KG1 (cell line): Measurements from ENCODE around the gene VSIG4.
"Not testable (repeated sequence)": the region's sequence is repeated elsewhere in the genome, so short reads cannot be mapped to it uniquely, and the experiment has no call there.

Source experiments
- DNase-seq: peaks from one replicate; lab custom pipeline; 2025; lab: John Stamatoyannopoulos, UW

VSIG4 gene, protein sequence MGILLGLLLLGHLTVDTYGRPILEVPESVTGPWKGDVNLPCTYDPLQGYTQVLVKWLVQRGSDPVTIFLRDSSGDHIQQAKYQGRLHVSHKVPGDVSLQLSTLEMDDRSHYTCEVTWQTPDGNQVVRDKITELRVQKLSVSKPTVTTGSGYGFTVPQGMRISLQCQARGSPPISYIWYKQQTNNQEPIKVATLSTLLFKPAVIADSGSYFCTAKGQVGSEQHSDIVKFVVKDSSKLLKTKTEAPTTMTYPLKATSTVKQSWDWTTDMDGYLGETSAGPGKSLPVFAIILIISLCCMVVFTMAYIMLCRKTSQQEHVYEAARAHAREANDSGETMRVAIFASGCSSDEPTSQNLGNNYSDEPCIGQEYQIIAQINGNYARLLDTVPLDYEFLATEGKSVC

GRCh38 chrX:66039944-66040343, at the start of gene VSIG4:
Gene VSIG4 (minus strand): TSS chrX:66040080. CDS start chrX:66039998, 82 bp downstream.
- no peak for DNase-seq

GRCh38 chrX:66076801-66077200, 36.9 kb upstream of the VSIG4 start:
- DNase-seq, result no peak

DNA sequence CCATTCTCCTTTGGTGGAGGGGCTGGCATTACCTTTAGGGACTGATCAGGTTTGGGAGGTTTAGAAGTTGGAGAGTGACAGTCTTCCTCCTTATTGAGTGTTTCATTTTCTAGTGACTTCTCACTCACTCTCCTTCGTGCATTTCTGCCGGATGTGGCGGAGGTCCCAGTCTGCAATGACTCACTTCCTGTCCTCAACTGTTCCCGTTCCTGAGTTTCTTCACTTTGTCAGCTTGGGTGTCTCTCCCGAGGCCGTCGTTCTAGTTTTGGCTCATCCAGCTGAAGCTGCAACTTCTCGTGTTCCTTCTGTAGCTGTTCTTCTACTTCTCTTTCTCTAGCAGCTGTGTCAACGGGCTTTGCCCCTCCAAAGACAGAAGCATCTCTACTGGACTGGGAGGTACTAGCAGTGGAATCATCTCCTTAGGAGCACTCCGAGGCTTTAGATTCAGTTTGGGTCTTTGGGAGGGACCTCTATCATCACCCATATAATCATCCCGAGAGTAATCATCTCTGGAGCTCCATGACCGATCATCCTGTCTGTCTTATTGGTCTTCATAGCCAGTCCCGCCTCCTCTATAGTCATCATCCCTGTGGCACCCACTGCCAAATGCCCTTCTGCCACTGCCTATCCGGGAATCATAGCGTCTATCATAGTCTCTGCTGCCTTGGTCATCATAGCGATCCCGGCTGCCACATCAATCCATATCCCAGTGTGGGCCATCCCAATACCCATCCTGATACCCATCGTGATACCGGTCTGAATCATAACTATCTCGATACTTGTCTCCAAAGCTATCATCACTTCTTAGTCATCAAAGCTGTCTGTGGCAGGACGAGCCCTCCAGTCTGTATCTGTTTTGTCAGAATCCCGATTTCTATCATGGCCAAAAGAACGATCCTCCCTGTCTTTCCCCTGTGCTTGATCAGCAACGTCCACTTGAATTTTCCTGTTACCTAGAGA, 35.3 kb upstream of the VSIG4 start:
- DNase-seq, result peak; percentile 33

- DNase-seq, result no peak
Measured at GRCh38 chrX:66071126-66071525, 31.2 kb upstream of the VSIG4 start.

GRCh38 chrX:66064261-66064660, 24.4 kb upstream of the VSIG4 start:
- DNase-seq, result no peak

DNA sequence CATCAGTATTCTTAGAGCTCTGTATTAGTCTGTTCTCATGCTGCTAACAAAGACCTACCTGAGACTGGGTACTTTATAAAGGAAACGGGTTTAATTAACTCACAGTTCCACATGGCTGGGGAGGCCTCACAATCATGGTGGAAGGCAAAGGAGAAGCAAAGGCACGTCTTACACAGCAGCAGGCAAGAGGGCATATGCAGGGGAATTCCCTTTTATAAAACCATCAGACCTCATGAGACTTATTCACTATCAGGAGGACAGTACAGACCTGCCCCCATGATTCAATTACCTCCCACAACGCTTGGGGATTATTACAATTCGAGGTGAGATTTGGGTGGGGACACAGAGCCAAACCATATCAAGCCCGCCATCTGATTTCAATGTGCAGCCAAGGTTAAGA, 17.1 kb upstream of the VSIG4 start:
- not testable (repeated sequence) for DNase-seq

GRCh38 chrX:66054978-66055377, 15.1 kb upstream of the VSIG4 start:
- DNase-seq, result no peak

DNA sequence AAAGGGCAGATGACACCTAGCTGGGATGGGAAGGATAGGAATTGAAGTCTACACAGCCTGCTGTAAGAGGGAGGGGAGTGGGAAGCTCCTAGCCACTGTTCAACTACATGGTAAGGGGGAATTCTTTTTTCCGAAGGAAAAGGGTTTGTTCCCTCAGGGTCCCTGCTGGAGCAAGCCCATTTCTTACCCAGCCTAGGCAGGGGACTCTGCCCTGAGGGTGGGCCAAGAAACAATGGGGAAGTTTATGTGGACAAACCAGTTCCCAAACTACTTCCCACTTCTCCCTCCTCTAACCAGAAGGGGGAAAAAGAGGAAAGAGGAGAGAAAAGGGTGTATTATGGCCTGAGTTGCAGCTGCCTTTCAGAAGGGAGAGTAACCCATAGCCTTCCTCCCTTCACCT, 13.5 kb upstream of the VSIG4 start:
- no peak for DNase-seq

DNA sequence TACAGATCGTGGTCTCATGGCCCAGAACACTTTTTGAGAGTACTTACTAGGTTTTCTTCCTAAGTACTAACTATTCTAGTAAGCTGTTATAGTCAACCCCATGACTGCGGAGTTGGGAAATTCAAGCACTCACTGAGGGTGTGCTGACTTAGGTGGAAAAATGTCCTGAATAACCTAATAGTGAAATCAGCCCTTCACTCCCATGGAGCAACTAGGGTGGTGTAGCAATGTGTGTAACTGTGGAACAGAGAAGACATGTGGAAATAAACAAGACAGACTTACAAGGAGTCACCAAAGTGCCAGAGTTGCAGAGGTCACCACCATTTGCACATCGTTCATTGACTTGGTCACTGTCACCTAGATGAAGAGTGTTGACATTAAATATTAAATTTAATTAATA, 12.1 kb upstream of the VSIG4 start:
- no peak for DNase-seq

DNA sequence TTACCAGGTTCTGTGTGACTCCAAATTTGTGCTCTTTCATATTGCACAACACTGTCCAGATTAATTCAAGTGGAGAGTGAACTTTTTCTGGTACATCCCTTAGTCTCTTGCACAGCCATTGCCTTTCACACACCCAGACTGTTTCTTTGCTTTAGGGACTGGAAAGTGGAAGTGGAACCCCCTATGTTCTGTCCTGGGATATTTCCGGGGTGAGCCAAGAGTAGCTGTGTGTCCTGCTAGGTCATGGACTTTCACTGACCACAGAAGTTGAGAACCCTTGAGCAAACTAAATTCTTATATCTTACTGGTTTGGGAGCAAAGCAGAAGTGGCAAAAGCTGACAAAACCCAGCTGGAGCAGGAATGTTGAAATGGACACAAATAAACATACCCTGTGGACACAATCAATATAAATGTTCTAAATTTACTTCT, 10.3 kb upstream of the VSIG4 start:
- DNase-seq, result no peak

GRCh38 chrX:66049056-66049455, 9.2 kb upstream of the VSIG4 start:
- DNase-seq, result no peak

DNA sequence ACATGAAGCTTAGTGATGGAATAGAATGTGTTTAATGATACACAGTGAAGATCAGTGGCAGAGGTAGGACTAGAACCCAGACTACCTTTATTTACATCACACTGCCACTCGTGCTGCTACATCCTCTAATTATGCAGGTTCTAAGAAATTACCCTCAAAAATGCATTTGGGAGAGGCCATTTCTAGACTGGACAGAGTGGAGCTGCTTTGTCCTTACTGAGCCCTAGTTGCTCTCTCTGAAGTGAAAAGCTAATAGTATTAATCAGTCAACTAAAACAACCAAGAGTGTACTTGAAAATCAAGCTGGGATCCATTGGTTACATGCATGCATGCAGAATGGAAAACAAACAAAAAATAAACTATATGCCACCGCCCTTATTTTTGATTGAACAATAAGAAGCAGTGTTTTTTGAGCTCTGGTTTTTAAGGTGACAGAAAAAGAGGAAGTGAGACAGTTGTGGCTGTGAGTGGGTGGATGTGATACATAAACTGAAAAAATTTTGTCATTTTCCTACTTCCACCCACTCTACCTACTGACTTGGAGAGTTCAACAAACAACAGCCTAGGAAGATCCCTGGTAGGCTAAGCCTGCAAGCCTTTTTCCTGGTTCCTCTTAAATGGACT, 6.8 kb upstream of the VSIG4 start:
- DNase-seq, result no peak

GRCh38 chrX:66045894-66046293, 6.0 kb upstream of the VSIG4 start:
- DNase-seq, result no peak

- no peak for DNase-seq
Measured at GRCh38 chrX:66043584-66043983, 3.7 kb upstream of the VSIG4 start.

- DNase-seq, result no peak
Measured at GRCh38 chrX:66042307-66043077, 2.6 kb upstream of the VSIG4 start.

- DNase-seq, result no peak
Measured at GRCh38 chrX:66038115-66038514, 1.8 kb downstream of the VSIG4 start.

- DNase-seq, result no peak
Measured at GRCh38 chrX:66036231-66036630, 3.6 kb downstream of the VSIG4 start.

- DNase-seq, result no peak
Measured at GRCh38 chrX:66035667-66036066, 4.2 kb downstream of the VSIG4 start.

- DNase-seq, result no peak
Measured at GRCh38 chrX:66030505-66031317, 9.2 kb downstream of the VSIG4 start.

DNA sequence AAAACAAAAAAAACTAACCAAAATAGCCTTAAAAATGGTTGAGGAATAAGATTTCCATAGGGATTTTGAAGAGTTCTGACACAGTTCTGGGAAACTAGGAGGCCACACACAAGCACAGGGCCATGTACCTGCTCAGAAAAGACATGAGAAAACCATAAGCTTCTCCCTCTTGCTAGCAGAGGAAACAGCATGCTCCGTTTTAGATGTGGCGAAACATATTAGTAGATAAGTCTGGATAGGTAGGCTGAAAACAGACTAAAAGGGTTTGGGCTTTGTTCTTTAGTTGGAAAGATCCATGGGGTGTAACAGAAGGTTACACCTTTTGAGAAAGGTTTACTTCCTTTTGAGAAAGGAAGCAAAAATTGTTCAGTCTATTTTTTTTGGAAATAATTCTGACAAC, 10.9 kb downstream of the VSIG4 start:
- no peak for DNase-seq

DNA sequence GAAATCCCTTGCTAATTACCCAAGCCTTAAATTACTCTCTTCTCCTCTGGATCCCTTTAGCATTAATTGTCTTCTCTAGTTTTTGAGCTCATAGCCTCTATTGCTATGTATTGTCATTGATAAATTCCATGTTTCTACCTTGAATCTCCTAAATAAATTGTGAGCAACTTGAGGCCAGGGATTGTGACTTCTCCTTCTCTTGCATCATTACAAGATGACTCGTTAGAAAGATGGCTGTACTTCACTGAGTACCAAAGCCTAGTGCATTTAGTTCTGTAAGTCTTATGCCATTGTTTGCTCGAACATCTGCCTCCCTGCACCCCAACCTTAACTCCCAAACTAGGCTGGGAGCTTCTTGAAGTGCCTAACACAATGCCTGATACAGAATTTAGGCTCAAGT, 15.3 kb downstream of the VSIG4 start:
- DNase-seq, result no peak
